HS-5 (cell line): ENCODE measurements around the gene ACAA1.
"Not testable (repeated sequence)": the region's sequence is repeated elsewhere in the genome, so short reads cannot be mapped to it uniquely, and the experiment has no call there.

Source experiments
- DNase-seq: peaks from one replicate; pipeline ENCODE4 v3.0.0-alpha.2; 2012; ENCODE audit warnings: low read depth

Gene ACAA1

GRCh38 chr3:38134517-38135143, 2.3 kb downstream of the ACAA1 start:
- not testable (repeated sequence) for DNase-seq

DNA sequence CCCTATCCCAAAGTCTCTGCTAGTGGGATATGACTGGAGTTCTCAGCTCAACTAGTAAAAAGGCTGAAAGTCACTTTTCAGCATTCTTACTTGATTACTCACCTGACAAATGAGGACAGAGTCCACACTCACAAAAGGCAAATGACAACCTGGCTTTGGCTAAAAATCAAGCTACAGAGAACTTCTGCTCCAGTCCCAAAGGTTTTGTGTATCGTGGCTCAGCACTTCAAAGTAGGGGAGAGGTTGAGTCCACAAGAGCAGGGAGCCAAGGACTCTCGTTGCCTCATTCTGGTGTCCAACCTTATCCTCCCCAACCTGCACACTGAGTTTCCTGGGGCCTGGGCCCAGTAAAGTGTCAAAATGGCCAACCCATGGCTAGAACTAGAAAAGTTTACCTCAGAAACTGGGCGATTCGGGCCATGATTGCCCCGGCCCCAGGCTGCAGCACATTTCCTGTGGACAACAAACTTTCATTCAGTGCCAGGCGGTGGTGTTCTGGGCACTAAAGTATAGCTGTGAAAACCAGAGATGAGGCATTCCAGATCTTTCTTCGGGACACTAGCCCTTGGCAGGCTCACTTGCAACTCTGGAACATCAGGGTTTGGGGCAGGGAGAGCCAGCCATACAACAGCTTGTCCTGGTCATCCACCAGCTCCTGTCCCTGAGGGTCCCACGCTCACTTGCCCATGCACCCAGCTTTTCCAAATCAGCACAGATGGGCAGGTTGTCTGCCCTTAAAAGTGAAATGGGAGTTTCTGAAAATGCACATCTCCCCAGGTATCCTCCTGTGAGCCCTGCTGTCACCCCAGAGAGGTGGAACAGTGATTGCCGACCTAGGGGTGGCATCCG, 3.1 kb downstream of the ACAA1 start:
- DNase-seq, result no peak

- no peak for DNase-seq
These were observed 3.7 kb downstream of the ACAA1 start for GRCh38 chr3:38133209-38133556.

DNA sequence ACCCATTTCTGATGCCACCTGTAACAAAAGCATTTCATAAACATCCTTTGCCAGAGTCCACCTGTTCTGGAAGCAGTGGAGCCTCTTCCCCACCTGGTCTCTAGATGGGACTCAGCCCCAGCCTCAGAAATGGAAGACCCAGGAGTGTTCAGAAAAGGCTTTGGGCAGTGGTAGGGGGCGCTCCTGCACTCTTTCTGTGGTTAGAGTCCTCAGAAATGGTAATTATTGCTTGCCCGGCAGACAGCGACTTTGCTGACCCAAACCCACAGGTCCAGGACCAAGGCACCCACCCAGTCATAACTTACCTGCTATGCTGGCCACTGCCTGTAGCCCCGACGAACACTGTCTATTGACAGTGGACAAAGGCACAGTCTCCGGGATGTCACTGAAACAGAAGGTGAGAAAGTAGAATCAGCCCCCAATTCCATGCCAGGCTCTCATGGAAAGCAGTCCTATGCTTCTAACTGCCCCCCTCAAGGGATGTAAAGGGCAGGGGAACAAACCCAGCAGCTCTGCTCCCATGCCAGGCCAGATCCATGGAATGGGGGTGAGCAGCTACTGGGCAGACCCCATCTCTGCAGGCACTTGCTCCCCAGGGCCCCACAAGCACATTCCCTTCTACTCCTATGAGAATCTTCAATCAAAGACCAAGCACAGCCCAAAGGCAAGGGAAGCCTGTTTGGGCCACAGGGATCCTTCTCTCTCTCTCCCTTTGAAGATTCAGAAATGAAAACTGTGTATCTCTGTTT, 5.1 kb downstream of the ACAA1 start:
- DNase-seq, result no peak

GRCh38 chr3:38130631-38131065, 6.3 kb downstream of the ACAA1 start:
- no peak for DNase-seq

DNA sequence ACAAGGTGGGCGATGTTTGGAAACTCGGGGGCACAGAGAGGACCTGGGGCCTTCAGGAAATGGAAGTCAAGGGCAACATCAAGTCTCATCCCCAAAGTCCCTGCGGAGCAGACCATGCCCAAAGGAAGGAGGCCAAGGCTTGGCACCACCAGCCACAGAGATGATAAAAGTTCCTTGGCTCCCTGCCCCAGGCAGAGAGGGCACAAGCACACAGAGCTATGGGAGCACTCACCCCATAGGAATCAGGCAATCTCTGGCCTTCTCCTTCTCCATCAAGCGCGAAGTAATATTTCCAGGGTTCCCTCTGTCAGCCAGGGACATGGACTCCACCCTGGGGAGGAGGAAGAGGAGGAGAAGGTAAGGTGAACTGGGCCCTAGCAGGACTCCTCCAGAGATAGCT, 7.9 kb downstream of the ACAA1 start:
- DNase-seq, result no peak

GRCh38 chr3:38128303-38128655, 8.6 kb downstream of the ACAA1 start:
- no peak for DNase-seq

DNA sequence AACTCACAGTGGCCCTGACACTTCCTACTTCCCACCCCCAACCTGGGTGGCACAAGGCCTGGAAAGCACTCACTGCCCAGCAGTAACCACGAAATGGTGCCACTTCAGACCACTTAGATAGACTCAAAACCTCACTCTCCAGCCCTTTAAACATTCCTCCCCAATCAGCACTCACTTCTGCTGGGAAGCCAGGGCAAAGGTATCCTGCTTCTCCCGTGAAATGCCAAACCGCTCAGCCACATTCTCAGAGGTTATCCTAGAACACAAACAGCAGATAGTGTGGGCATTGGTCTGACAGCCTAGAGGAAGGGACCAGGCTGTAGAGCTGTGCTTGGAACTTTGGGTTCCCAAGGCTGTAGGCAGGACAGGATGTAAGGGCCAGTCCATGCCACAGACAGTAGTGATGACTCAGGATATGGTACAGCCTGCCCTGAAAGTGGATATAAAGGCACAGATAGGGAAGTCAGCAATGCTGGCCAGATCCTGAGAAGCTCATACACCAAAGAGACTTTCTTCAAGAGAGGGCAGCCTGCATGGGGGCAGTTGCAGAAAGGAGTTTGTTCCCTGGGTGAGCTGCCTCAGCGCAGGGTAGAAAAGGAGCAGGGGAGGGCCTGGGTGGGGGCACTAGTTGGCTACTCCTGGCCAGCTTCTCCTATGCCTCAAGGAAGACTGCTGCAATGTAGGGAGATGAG, 9.2 kb downstream of the ACAA1 start:
- no peak for DNase-seq

DNA sequence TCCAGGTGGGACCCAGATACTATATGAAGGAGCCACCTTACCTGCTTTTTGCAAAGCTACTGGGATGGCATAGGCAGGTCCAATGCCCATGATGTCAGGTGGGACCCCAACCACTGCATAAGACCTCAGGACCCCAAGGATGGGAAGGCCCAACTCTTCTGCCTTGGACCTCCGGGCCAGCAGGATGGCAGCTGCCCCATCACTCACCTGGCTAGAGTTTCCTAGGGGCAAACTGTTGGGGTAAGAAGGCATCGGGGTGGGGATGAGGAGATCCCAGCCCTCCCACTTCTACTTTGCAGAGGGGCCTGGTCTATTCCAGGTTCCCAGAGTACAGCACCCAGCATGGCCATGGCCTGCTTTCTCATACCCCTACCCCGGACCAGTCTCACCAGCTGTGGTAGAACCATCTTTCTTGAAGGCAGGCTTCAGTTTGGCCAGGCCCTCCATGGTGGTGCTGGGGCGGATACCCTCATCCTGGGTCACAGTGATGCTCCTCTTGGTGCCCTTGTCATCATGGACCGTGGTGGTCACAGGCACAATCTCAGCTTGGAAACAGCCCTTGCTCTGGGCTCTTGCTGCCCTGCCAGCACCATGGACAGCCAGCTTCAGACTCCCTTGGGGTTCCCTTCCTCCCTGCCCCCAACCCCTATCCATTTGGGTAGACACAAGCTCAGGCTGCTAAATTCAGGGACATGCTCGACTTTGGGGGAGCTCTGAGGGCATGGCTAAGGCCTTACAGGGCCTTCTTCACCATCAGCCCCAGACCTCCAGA, 10.6 kb downstream of the ACAA1 start:
- no peak for DNase-seq

GRCh38 chr3:38125305-38126120, 11.4 kb downstream of the ACAA1 start:
- no peak for DNase-seq

DNA sequence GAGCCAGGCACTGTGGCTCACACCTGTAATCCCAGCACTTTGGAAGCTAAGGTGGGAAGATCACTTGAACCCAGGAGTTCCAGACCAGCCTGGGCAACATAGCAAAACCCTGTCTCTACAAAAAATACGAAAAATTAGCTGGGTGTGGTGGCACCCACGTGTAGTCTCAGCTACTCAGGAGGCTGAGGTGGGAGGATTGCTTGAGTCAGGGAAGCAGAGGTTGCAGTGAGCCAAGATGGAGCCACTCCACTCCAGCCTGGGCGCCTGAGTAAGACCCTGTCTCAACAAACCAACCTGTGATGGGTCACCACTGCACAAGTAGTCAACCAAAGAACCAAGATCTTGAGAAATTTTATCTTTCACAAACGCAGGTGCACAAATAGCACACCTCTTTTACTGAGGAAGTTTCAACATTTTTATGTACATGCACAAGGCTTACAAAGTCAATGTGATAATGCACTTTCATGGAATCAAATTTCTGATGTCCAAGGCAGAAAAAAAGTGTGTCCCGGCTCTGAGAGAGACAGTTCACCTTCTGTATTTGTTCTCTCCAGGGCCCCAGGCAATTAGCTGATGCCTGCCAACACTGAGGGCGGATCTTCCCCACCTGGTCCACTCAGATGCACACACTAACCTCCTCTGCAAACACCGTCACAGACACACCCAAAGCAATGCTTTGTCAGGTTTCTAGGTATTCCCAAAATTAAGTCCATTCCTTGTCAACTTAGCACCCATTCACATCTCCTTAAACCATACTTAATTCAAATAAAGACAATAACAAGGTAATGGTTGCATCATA, 12.4 kb downstream of the ACAA1 start:
- no peak for DNase-seq

- DNase-seq, result no peak
These were observed 14.1 kb downstream of the ACAA1 start for GRCh38 chr3:38122712-38123290.

- no peak for DNase-seq
These were observed 15.0 kb downstream of the ACAA1 start for GRCh38 chr3:38121832-38122461.

- no peak for DNase-seq
These were observed 15.5 kb downstream of the ACAA1 start for GRCh38 chr3:38121451-38121831.

- no peak for DNase-seq
These were observed 16.1 kb downstream of the ACAA1 start for GRCh38 chr3:38120693-38121450.

GRCh38 chr3:38119821-38120692, 16.9 kb downstream of the ACAA1 start:
- DNase-seq, result no peak

DNA sequence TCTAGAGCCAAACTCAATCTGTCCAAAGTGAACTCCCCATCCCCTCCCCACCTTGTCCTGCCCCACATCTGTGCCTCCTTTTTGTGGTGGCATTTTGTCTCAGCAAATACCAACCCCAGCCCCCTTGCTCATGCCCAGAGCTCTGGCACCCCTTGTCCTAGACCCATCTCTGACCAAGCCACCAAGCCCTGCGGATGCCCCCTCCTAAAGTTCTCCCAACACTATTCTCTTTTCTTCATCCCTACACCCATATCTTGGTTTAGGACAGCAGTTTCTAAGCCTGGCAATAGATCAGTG, 17.7 kb downstream of the ACAA1 start:
- no peak for DNase-seq
